K562 (cell line): Measurements from ENCODE around the gene WDR27. TPM values are rescaled to one million over a fixed set of nuclear protein-coding genes. Genes with fewer than 3 reads are reported as not detected.

Experiments
- ATAC-seq: fragments of 200-7000 bp; cut with Tn5 transposase; 3 replicates; pipeline ENCODE4 v1.9.1; 2020; ENCODE audit warnings: moderate library complexity
- BruUV-seq: library from RNA; stranded (reverse); fragments of 400-500 nt; replicated peaks from 2 replicates; lab custom pipeline; 2021; lab: Mats Ljungman, UMichigan
- CTCF ChIA-PET: fragments of 300-600 bp; formaldehyde crosslinking; extraction: SDS; loops from one replicate; lab custom pipeline; 2021; ENCODE audit warnings: low intra/inter-chr PET ratio; lab: Yijun Ruan, JAX
- POLR2A ChIA-PET: fragments of 300-600, 350-650 bp; sonication (Branson Sonifier 250); formaldehyde crosslinking; extraction: SDS; loops from one replicate; lab custom pipeline; 2021; ENCODE audit warnings: antibody characterized with exemption, inconsistent platforms; lab: Yijun Ruan, JAX
- DNase-seq, 4 experiments: peaks; one replicate each; pipeline versions ENCODE4 v3.0.0 to v3.0.0-alpha.2; 2011 to 2018; ENCODE audit warnings: low spot score in 3 of 4, mixed read lengths in 3 of 4; ENCODE audit errors: extremely low read depth in 1 of 4
- FAIRE-seq: peaks from 2 replicates; lab custom pipeline; 2011; peaks lifted over from hg19 to GRCh38; lab: Jason Lieb, UNC
- H2AFZ ChIP-seq: 2 replicates; pipeline ENCODE4 v1.6.0; 2011; ENCODE audit warnings: low read depth, low read length, control low read depth, inconsistent platforms
- H3K27ac ChIP-seq: fragments of 200-600 bp; 3 replicates; pipeline ENCODE4 v1.8.0; 2011; ENCODE audit warnings: low read depth, mild to moderate bottlenecking, control low read depth, inconsistent platforms, low read length, moderate library complexity, mixed read lengths; ENCODE audit errors: extremely low read depth
- H3K27me3 ChIP-seq, 2 experiments: fragments of 300-600 bp in 1 of 2; 2 replicates in 1 of 2; 3 replicates in 1 of 2; pipeline versions ENCODE4 v1.6.0 to v1.8.0; 2011; ENCODE audit warnings: inconsistent platforms in 2 of 2, low read length in 2 of 2, mild to moderate bottlenecking in 1 of 2, mixed read lengths in 1 of 2, moderate library complexity in 1 of 2; ENCODE audit not compliant: control insufficient read depth in 2 of 2, insufficient read depth in 2 of 2
- H3K36me3 ChIP-seq: fragments of 300-600 bp; 3 replicates; pipeline ENCODE4 v1.8.0; 2011; ENCODE audit warnings: mild to moderate bottlenecking, low read length, inconsistent platforms; ENCODE audit not compliant: control insufficient read depth, insufficient read depth
- H3K4me1 ChIP-seq, 2 experiments: fragments of 200-600 bp in 1 of 2; replicated peaks in 1 of 2; 2 replicates in 1 of 2; 3 replicates in 1 of 2; pipeline versions ENCODE4 v1.5.1 to v1.8.0; 2011; ENCODE audit warnings: inconsistent platforms in 2 of 2, low read length in 2 of 2, mild to moderate bottlenecking in 1 of 2, mixed read lengths in 1 of 2, moderate library complexity in 1 of 2; ENCODE audit not compliant: control insufficient read depth in 2 of 2, insufficient read depth in 2 of 2
- H3K4me2 ChIP-seq: 2 replicates; pipeline ENCODE4 v1.6.1; 2011; ENCODE audit warnings: low read length, control low read depth, inconsistent platforms, mixed read lengths; ENCODE audit not compliant: insufficient read depth
- H3K4me3 ChIP-seq: fragments of 200-600 bp; sonication (generic), shearing (Covaris generic); 2 replicates; pipeline ENCODE4 v1.5.1; 2016; ENCODE audit warnings: control low read depth, inconsistent platforms
- H3K79me2 ChIP-seq: fragments of 200-600 bp; 3 replicates; pipeline ENCODE4 v1.8.0; 2011; ENCODE audit warnings: low read length, inconsistent platforms; ENCODE audit not compliant: control insufficient read depth, insufficient read depth
- H3K9ac ChIP-seq, 2 experiments: 2 replicates each; pipeline versions ENCODE4 v1.6.0 to v1.6.1; 2011; ENCODE audit warnings: low read depth in 2 of 2, low read length in 2 of 2, control low read depth in 1 of 2, inconsistent platforms in 1 of 2, mild to moderate bottlenecking in 1 of 2, mixed read lengths in 1 of 2; ENCODE audit not compliant: insufficient read depth in 1 of 2
- H3K9me1 ChIP-seq: one replicate; pipeline ENCODE4 v1.6.0; 2011; ENCODE audit warnings: inconsistent platforms, mild to moderate bottlenecking, low read length, moderate library complexity; ENCODE audit not compliant: control insufficient read depth, insufficient read depth
- H3K9me3 ChIP-seq: replicated peaks from 2 replicates; pipeline ENCODE4 v1.5.1; 2011; ENCODE audit warnings: low read depth, low read length, inconsistent platforms; ENCODE audit not compliant: control insufficient read depth, insufficient read depth
- H4K20me1 ChIP-seq: replicated peaks from 2 replicates; pipeline ENCODE4 v1.6.1; 2011; ENCODE audit warnings: low read length, inconsistent platforms, mixed read lengths; ENCODE audit not compliant: control insufficient read depth, insufficient read depth
- ARHGAP35 ChIP-seq: fragments of 450-650 bp; IDR thresholded peaks from 2 replicates; pipeline ENCODE4 v1.6.1; 2018; ENCODE audit not compliant: partially characterized antibody
- DPF2 ChIP-seq: fragments of 450-650 bp; IDR thresholded peaks from 2 replicates; pipeline ENCODE4 v1.6.1; 2016
- ESRRB ChIP-seq: fragments of 250-450 bp; sonication (Bioruptor Pico); IDR thresholded peaks from 2 replicates; pipeline ENCODE4 v1.5.0; 2020; ENCODE audit warnings: mild to moderate bottlenecking, moderate library complexity, borderline replicate concordance
- IRF2 ChIP-seq: sonication (generic); formaldehyde crosslinking; IDR thresholded peaks from 2 replicates; pipeline ENCODE4 v1.8.1; 2022; ENCODE audit warnings: mild to moderate bottlenecking, missing genetic modification reagents
- MAFK ChIP-seq: IDR thresholded peaks from 2 replicates; pipeline ENCODE4 v1.6.1; 2011; ENCODE audit warnings: low read length, improper control_type of control experiment
- MTF1 ChIP-seq: fragments of 250-450 bp; sonication (Bioruptor Pico); IDR thresholded peaks from 2 replicates; pipeline ENCODE4 v1.9.0; 2021; ENCODE audit warnings: moderate library complexity, mild to moderate bottlenecking, inconsistent platforms, borderline replicate concordance
- NBN ChIP-seq: fragments of 450-650 bp; IDR thresholded peaks from 2 replicates; pipeline ENCODE4 v1.6.1; 2016; ENCODE audit warnings: low read depth, mild to moderate bottlenecking
- SETDB1 ChIP-seq: IDR thresholded peaks from one replicate; pipeline ENCODE4 v1.6.1; 2012; ENCODE audit warnings: low read length, control low read depth, inconsistent platforms
- ZNF146 ChIP-seq: IDR thresholded peaks from one replicate; pipeline ENCODE4 v1.6.1; 2018; ENCODE audit warnings: missing compliant biosample characterization; ENCODE audit not compliant: unreplicated experiment
- ZNF445 ChIP-seq: fragments of 250-450 bp; sonication (Bioruptor Pico); IDR thresholded peaks from 2 replicates; pipeline ENCODE4 v1.4.0; 2020; ENCODE audit warnings: low read depth, mild to moderate bottlenecking, moderate library complexity
- WGBS: fragments of 100-300 bp; shearing (Covaris generic); methylation state at CpG from one replicate; pipeline ENCODE4 v1.1.6; 2016; ENCODE audit warnings: low coverage, mixed read lengths; ENCODE audit not compliant: insufficient coverage; ENCODE audit errors: missing lambda C conversion rate; 5-methylcytosine and 5-hydroxymethylcytosine counted together
- in situ Hi-C: fragments of 300-500 bp; cut with MboI; formaldehyde crosslinking; loops from 4 replicates; pipeline ENCODE4 v1.15.0; 2018; ENCODE audit warnings: inconsistent platforms, mixed read lengths
- intact Hi-C: fragments of 100-400 bp; cut with micrococcal nuclease; formaldehyde crosslinking; loops from 2 replicates; pipeline ENCODE4 v1.14.2; 2022
- polyA plus RNA-seq, 8 experiments: library from polyadenylated mRNA; depleted of rRNA in 4 of 8; stranded (reverse) in 5 of 8; unstranded in 3 of 8; fragments of >200 nt; fragmentation: Nextera tagmentation in 2 of 8; fragmentation: Illumina TruSeq in 1 of 8; extraction: Ambion mirVana in 2 of 8; extraction: Trizol in 1 of 8; gene quantifications; 2 replicates each; pipeline versions ENCODE4 v1.2.1 to v1.2.3, GENCODE V29; 2011 to 2014; ENCODE audit warnings: inconsistent platforms in 1 of 8, missing spikeins in 1 of 8
- total RNA-seq, 7 experiments: library from RNA; depleted of rRNA in 6 of 7; stranded (reverse); fragments of >200 nt in 6 of 7; fragmentation: Illumina TruSeq in 2 of 7; extraction: Trizol in 2 of 7; gene quantifications; 2 replicates each; pipeline versions ENCODE4 v1.2.1 to v1.2.3, GENCODE V29; 2011 to 2021; ENCODE audit warnings: low replicate concordance in 1 of 7
- TF ChIP-seq, protein P1 (sequence below): fragments of 250-450 bp; sonication (Bioruptor Pico); IDR thresholded peaks from 2 replicates; pipeline ENCODE4 v1.4.0; 2020; ENCODE audit warnings: mild to moderate bottlenecking
- TF ChIP-seq, protein P2 (sequence below): sonication (generic); formaldehyde crosslinking; IDR thresholded peaks from 2 replicates; pipeline ENCODE4 v1.9.0; 2022; ENCODE audit warnings: mild to moderate bottlenecking, missing genetic modification reagents
- TF ChIP-seq, protein P3 (sequence below): fragments of 250-450 bp; sonication (Bioruptor Pico); IDR thresholded peaks from 2 replicates; pipeline ENCODE4 v1.8.0; 2021; ENCODE audit warnings: moderate library complexity, mild to moderate bottlenecking, inconsistent platforms
- TF ChIP-seq, protein P4 (sequence below): fragments of 200-400 bp; formaldehyde crosslinking; IDR thresholded peaks from 2 replicates; pipeline ENCODE4 v1.6.1; 2017; ENCODE audit warnings: mild to moderate bottlenecking, low read depth, low read length, moderate library complexity
- TF ChIP-seq, protein P5 (sequence below): sonication (generic); formaldehyde crosslinking; IDR thresholded peaks from 2 replicates; pipeline ENCODE4 v1.8.1; 2022; ENCODE audit warnings: missing genetic modification reagents

The WDR27 gene
- total and polyA plus RNA-seq, 9 of the 15 experiments (the other 6 are each of a cell fraction or from before 2014, with no cell fraction given): 4.3 to 77.2 (median 22.7) TPM

DNA sequence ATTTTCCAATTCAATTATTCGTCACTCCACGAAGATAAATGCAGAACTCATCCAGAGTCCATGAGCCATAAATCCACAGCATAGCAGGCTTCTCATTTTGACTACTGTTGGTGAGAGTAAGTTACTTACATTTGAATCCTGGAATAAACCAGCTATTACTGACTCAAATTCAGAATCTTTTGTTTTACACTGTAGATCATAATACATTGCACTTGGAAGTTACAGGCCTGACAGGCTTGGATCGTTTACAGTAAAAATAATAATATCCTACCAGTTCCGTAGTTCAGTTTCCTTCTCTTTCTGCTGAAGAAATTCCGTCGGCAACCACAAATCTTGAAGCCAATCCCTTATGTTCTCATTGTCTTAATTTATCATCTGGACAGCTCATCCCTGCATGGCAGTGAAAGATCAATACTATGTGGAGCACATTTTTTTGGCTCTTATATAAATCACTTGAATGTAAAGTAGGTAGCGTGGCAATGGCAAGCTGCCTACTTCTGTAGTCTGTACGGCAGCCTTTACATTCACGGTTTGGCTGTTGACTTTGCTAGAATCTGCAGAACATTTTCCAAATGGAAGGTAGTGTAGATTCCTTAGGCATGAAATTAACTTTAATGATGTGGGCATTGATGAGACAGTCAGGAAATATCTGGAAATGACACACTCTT is 142.9 kb downstream of the WDR27 start:
- no peaks in the 10 kb centered on the region for H3K79me2 ChIP-seq
- no peak overlapping the region for H2AFZ ChIP-seq
- no peak overlapping the region for H3K4me2 ChIP-seq
- no peaks in the 10 kb centered on the region for H3K36me3 ChIP-seq
- BruUV-seq: no TSS peak
- H3K27ac ChIP-seq: no peak overlapping the region
- no peaks in the 10 kb centered on the region for H3K9me1 ChIP-seq
- in situ Hi-C loops: no loop called here
- FAIRE-seq: no peak
- CTCF ChIA-PET: interaction anchor here (0.7 kb wide), 1 partner anchor 249 kb away, joined by 3 read pairs; no protein-coding TSS in a partner anchor
- peaks cover 9 to 28% of the 10 kb centered on the region in 2 experiments; a peak in 3 of 5 replicates for H3K27me3 ChIP-seq
- DNase-seq: no peak
- 39% methylated on average over 9 of the region's 9 CpGs for WGBS
- H3K9ac ChIP-seq: no peak overlapping the region
- no peak overlapping the region for H3K4me3 ChIP-seq
- H4K20me1 ChIP-seq: no peaks in the 10 kb centered on the region
- intact Hi-C loops: no loop called here
- no peaks in the 10 kb centered on the region for H3K9me3 ChIP-seq
- POLR2A ChIA-PET: interaction anchor here (0.5 kb wide), 1 partner anchor 16 kb away, joined by 3 read pairs; no protein-coding TSS in a partner anchor
- no peak for ATAC-seq
- peaks cover 0 to 4% of the 10 kb centered on the region in 2 experiments; a peak in 1 of 5 replicates for H3K4me1 ChIP-seq
- no peak for TF ChIP-seq MTF1 (CRISPR knock-in tag)
- no peak for TF ChIP-seq SETDB1
- TF ChIP-seq, protein P1, sequence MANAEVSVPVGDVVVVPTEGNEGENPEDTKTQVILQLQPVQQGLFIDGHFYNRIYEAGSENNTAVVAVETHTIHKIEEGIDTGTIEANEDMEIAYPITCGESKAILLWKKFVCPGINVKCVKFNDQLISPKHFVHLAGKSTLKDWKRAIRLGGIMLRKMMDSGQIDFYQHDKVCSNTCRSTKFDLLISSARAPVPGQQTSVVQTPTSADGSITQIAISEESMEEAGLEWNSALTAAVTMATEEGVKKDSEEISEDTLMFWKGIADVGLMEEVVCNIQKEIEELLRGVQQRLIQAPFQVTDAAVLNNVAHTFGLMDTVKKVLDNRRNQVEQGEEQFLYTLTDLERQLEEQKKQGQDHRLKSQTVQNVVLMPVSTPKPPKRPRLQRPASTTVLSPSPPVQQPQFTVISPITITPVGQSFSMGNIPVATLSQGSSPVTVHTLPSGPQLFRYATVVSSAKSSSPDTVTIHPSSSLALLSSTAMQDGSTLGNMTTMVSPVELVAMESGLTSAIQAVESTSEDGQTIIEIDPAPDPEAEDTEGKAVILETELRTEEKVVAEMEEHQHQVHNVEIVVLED: no peak
- TF ChIP-seq ESRRB (CRISPR knock-in tag): no peak
- no peak for TF ChIP-seq IRF2 (CRISPR knock-in tag)
- TF ChIP-seq DPF2: no peak
- TF ChIP-seq, protein P2, sequence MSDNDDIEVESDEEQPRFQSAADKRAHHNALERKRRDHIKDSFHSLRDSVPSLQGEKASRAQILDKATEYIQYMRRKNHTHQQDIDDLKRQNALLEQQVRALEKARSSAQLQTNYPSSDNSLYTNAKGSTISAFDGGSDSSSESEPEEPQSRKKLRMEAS (CRISPR knock-in tag): no peak
- TF ChIP-seq, protein P3, sequence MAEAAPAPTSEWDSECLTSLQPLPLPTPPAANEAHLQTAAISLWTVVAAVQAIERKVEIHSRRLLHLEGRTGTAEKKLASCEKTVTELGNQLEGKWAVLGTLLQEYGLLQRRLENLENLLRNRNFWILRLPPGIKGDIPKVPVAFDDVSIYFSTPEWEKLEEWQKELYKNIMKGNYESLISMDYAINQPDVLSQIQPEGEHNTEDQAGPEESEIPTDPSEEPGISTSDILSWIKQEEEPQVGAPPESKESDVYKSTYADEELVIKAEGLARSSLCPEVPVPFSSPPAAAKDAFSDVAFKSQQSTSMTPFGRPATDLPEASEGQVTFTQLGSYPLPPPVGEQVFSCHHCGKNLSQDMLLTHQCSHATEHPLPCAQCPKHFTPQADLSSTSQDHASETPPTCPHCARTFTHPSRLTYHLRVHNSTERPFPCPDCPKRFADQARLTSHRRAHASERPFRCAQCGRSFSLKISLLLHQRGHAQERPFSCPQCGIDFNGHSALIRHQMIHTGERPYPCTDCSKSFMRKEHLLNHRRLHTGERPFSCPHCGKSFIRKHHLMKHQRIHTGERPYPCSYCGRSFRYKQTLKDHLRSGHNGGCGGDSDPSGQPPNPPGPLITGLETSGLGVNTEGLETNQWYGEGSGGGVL (CRISPR knock-in tag): no peak
- no peak for TF ChIP-seq NBN
- no peak for TF ChIP-seq ZNF146
- TF ChIP-seq, protein P4, sequence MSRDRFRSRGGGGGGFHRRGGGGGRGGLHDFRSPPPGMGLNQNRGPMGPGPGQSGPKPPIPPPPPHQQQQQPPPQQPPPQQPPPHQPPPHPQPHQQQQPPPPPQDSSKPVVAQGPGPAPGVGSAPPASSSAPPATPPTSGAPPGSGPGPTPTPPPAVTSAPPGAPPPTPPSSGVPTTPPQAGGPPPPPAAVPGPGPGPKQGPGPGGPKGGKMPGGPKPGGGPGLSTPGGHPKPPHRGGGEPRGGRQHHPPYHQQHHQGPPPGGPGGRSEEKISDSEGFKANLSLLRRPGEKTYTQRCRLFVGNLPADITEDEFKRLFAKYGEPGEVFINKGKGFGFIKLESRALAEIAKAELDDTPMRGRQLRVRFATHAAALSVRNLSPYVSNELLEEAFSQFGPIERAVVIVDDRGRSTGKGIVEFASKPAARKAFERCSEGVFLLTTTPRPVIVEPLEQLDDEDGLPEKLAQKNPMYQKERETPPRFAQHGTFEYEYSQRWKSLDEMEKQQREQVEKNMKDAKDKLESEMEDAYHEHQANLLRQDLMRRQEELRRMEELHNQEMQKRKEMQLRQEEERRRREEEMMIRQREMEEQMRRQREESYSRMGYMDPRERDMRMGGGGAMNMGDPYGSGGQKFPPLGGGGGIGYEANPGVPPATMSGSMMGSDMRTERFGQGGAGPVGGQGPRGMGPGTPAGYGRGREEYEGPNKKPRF: no peak
- TF ChIP-seq ZNF445 (CRISPR knock-in tag): no peak
- TF ChIP-seq, protein P5, sequence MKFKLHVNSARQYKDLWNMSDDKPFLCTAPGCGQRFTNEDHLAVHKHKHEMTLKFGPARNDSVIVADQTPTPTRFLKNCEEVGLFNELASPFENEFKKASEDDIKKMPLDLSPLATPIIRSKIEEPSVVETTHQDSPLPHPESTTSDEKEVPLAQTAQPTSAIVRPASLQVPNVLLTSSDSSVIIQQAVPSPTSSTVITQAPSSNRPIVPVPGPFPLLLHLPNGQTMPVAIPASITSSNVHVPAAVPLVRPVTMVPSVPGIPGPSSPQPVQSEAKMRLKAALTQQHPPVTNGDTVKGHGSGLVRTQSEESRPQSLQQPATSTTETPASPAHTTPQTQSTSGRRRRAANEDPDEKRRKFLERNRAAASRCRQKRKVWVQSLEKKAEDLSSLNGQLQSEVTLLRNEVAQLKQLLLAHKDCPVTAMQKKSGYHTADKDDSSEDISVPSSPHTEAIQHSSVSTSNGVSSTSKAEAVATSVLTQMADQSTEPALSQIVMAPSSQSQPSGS: no peak
- no peak for TF ChIP-seq MAFK
- no peak for TF ChIP-seq ARHGAP35
